DMS79 (cell line): ENCODE results near the gene FAM184A.
"Not testable (repeated sequence)": the region's sequence is repeated elsewhere in the genome, so short reads cannot be mapped to it uniquely, and the experiment has no call there.

Experiments
- DNase-seq: peaks from one replicate; lab custom pipeline; 2025; lab: John Stamatoyannopoulos, UW

The FAM184A gene

DNA sequence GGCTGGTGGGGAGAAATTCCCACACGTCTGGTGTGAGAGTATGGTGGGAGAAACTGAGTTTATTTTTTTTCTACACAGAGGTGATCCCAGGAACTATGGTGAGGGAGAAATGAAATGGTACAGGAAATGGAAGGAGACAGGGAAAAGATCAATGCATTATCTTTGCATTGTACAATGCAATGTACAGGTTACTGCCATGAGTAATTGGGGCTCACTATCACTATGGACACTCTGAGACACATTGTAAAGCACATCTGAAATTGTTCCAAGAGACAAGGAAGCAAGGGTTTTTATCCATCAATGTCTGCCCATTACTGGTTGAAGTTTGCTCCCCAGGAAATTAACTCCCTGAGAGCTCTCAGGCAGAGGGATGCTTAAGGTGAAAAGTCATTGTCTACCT lies 21.7 kb upstream of the FAM184A start:
- DNase-seq = no peak

DNA sequence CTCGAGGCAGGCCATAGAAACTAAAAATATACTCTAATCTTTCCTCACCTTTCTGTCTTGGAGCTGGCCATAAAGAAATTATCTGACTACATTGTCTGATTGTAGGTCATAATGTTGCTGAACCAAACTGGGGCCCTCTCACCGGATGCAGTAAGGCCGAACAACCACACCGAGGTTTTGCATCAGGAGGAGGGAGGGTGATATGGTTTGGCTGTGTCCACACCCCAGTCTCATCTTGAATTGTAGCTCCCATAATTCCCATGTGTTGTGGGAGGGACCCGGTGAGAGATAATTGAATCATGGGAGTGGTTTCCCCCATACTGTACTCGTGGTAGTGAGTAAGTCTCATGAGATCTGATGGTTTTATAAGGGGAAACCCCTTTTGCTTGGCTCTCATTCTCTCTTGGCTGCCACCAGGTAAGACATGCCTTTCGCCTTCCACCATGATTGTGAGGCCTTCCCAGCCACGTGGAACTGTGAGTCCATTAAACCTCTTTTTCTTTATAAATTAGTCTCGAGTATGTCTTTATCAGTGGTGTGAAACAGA lies 19.4 kb upstream of the FAM184A start:
- DNase-seq = not testable (repeated sequence)

DNA sequence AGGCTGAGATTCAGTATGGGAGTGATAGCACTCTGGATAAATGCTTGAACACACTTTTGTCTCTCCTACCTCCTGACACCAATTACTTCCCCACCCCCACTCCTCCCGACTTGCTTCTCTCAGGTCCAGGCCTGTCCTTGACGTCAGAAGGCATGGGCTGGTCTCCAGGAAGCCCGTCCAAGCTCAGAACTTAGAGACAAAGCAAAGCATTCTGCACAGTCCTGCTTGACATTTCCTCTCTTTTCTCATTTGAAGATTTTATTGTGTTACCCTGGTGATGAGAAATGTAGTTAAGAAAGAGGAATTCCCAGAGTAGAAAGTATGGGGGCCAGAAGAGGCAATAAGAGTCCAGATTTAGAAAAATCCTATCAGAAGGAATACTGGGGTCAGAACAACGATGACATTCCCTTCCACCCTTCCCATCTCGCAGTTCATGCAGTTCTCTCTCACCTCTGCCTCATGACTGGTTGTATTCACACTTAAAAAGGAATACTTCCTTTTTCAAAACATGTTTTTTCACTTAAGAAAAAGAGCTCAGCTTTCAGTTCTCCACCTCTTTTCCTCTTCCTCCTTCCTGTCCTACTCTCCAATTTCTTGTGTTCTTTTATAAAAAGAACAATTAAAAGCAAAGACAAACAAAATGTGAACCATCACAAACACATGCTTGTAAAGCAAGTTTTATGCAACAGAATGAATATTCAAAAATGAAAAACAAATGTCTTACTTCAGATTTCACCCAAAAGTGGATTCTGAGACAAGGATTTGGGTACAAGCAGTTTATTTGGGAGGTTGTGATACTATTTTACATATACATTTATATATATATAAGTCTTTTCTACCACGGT lies 18.5 kb upstream of the FAM184A start:
- DNase-seq = no peak

DNA sequence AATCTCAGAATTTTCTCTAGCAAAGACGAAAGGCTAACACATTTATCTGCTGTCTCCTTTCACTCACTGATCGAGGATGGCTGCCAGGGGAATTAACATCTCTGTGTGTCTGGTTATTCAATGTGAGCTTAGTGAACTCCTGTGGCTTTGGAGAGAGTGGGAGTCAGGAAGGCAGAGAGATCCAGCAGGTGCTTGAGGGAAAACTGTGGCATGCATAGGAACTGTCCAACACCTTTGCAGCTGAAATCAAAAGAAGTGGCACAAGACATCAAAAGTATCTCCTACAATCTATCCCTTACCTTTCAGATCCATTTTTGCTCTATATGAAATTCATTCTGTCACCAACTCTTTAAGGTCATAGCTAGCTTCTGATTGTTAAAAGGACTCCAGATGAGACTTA lies 11.8 kb upstream of the FAM184A start:
- DNase-seq = no peak

DNA sequence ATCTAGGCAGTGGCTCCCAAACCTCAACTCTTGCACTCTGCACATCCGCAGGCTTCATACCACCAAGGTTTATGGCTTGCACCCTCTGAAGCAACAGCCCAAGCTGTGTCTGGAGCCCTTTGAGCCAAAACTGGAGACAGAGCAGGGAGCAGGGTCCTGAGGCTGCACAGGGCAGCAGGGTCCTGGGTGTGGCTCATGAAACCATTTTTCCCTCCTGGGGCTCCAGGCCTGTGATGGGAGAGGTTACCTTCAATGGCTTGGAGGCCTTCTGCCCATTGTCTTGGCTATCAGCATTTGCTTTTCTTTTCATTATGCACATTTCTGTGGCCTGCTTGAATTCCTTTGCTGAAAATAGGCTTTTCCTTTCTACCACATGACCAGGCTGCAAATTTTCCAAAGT lies 6.3 kb upstream of the FAM184A start:
- no peak for DNase-seq

DNA sequence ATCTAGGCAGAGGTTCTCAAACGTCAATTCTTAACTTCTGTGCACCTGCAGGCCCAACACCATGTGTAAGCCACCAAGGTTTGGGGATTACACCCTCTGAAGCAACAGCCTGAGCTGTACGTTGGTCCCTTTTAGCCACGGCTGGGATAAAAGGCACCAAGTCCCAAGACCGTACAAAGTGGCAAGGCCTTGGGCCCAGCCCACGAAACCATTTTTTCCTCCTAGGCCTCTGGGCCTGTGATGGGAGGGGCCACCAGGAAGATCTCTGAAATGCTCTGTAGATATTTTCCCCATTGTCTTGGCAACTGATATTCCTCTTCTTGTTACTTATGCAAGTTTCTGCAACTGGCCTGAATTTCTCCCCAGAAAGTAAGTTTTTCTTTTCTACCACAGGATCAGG lies 4.5 kb upstream of the FAM184A start:
- DNase-seq = no peak

DNA sequence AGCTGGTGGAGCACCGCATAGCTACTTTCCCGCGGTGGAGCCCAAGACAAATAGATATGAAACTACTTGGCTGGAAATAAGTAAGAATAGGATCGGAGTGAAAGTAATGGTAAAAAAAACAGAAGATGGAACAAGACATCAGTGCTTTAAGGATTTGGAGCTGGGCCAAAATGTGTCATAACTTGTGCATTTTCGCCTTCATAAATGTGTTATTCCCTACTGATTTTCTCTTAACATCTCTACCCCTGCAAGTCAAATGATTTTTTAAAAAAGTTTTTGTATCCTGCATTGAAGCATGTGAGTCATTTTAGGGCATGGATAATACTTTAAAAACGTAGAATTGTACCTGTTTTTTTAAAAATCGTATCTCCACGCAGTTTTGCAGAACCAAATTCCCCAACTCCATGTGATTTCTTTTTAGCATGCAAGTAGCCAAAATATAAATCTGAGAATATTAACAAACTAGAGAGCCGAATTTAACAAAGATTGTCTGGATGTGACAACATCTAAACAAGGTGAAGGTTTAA lies 882 bp upstream of the FAM184A start:
- peak; percentile 33 for DNase-seq

DNA sequence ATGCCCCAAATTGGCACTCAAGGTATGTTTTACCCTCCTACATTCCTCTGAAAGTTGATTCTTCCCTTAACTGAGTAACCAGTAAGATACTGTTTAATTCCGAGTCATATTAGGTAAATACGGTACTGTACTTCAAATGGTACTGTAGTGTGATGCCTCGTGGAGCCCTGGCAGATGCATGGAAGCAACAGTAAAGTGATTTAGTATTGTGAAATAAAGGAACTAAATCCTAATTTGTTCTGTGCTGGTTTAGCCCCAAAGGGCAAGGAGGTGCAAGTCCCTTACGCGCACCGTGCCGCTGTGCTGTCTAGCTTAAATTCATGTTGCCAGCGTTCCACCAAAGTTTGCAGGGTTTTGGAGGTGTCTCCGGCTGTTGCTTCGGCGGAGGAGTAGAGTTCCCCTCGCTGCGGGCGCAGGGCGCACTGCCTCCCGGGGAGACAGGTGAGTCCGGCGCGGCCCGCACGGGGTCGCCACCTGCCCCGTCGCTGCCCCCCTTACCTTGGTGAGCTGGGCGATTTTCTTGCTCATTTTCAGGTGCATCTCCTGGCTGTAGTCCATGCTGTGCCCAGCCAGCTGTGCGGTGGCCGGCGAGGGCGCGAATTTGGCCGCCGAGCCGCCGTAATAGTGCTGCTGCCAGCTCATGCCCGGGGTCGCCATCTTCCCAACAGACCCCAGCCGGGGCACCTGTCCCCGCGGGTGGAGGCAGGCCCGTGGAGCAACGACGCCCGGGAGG lies 655 bp downstream of the FAM184A start:
- DNase-seq = peak; percentile 33

DNA sequence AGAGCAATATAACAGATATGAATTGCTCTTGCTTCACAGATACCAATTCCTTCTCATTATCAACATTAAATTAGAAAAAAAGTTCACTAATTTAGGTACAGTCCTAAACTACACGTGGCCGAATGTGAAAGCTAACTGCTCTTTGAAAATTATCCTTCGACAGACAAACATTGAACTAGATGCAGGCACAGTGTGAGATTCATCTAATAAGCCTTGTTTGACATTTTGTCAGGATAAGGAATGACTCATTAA lies 1.1 kb downstream of the FAM184A start:
- DNase-seq = no peak

DNA sequence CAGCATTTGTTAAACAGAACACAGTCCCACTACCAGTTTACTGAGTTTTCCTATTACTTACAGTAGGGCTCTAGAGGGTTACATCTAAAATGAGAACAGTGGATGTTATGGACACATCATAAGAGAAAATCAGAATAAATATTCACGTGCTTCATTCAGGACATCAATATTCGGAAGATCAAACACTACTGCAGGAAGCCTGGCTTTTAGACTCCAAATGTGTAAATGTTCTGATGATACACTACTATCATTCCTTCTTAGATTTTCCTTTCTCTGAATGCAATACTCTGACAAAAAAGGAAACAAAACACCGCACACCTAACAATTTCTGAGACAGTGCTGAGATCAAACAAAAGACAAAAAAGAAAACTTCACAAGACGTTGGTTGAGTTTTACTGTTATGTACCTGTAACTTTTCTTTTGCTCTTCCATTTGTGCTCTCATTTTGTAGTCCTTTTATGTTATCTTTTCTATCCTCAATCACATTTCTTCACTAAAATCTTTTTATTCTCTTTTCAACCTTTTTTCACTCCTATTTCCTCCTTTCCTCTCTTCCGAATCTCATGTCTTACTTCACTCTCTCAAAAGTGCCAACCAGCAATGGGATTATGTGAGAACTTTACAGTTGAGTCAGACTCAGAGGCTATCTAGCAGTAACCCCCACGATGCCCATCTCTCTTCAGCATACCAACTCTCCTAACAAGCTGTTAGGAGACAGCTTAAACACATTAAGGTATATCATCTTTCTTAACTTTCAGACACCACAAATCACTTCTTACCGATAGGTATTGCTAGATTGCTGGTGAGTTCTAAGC lies 1.7 kb downstream of the FAM184A start:
- DNase-seq = no peak

DNA sequence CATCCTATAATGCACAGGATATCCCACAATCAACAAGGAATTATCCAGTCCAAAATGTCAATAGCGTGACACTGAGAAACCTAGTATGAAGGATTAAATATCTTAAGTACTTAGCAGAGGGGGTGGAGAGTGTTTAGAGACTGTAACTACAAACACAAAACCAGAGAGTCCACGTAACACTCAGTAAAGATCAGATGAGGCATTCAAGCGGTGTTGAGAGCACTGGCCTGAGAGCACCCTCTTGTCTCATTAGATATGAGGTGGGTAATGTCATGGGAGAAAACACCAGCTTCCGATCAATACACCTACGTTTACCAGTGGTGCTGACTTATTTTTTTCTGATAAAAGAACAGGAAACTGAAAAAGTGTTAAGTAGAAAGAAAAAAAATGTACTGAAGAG lies 2.3 kb downstream of the FAM184A start:
- DNase-seq = no peak

DNA sequence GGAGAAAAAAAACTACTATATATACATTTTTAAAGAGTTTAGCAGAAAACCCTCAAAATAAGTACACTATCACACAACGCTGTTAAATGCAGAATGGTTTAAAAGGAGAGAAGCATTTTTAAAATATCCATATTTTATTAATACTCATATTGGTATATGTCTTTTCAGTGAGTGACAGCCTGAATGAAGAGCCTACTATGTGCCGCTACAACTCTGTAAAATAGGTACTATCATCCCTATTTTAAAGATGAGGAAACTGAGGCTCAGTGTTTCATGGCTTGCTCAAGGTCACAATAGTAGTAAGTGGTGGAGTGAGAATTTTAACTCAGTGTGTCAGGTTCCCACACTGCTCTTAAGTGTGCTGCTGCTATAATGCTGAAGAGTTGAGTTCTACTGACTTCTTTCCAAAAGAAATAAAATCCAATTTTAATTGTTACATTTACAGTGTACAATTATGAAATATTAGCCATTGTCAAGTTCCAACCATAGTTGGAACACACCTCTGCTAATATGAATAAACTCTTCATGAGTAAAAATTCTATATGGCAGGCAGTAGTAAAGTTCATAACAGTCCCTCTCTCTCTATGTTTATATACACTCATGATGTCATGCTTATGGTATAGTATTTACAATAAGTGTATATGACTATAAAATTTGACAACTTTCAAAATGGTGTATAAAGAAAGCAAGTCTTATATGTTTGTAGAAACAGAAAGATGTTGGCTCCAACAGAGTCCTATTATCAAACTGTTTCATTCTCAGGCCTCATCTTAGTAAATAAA lies 3.1 kb downstream of the FAM184A start:
- DNase-seq = no peak

DNA sequence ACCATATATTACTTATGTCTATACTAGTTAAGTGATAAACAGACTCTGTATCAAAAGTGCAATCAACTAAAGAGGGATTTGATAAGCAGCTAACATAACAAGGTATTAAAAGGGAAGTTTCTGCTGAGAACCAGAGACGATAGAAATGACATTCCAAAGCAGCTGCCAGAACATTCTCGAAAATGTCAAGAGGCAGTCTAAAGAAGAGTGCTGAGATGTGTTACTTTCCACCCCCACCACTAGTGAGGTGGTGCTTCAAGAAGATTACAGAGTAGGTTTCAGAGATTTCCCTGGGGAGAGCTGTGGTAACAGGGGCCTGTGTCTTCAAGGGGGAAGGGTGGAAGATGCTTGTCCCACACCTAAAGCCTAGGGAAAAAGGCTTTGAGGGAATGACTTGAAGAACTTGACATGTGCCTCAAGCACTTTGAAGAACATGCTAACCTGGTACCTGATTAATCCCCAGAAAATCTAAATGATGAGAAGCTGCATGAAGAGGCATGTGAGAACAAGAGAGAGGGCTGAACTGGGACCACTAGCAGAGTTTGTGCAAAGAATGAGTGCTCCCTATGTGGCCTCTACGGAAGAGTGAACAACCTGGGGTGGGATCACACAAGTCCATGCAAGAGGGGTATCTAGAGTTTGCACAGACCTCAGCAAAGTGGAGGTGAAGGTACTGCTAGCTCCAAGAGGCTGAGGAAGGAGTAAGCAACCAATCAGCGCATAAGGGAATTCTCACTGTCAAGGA lies 5.0 kb downstream of the FAM184A start:
- no peak for DNase-seq

DNA sequence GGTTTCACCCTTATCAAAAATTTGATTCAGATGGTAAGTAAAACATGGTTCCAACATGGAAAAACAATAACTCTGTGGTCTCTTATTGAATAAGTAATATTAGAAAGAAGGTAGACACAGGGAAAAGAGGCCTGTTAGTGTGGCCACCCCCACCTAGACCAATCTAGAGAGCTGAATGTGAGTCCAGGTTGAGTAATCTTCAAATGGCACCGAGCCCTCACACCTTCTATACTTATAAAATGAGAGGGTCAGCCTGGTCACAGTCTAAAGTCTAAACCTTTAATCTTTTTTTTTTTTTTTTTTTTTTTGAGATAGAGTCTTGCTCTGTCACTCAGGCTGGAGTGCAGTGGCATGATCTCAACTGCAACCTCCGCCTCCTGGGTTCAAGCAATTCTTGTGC lies 6.9 kb downstream of the FAM184A start:
- no peak for DNase-seq

DNA sequence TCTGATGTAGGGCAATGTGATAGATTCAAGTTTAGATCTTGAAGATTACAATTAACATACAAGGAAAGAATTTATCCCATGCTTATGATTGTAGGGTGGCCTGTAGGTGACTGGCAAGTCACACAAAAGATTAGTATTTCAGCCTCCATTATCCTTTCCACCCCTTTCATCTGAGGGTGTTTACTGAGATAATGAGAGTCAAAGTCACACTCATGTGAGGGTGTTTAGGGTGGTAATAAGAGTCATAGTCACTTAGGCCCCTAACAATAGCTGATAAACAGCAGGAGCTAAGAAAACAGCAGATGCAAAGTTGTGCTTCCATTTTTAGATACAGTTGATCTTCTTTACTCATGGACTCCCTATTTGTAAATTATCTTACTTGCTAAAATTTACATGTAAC lies 11.4 kb downstream of the FAM184A start:
- no peak for DNase-seq

DNA sequence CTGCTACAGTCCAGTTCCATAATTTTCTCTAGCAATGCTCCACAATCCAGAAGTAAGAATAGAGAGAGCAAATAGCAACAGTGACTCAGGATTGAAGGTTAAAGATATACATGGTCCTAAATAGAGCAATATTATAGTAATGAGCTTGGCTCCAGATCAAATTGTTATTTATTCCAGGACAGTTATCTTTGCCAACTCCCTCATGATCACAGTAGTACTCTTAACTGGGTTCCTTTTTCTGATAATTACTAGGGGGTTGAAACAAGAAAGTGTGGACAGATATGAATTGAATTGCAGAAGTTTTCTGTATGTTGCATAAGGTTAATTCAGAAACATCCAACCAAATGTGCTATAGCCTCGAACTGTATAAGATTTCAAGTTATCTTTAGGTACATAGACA lies 11.9 kb downstream of the FAM184A start:
- no peak for DNase-seq

DNA sequence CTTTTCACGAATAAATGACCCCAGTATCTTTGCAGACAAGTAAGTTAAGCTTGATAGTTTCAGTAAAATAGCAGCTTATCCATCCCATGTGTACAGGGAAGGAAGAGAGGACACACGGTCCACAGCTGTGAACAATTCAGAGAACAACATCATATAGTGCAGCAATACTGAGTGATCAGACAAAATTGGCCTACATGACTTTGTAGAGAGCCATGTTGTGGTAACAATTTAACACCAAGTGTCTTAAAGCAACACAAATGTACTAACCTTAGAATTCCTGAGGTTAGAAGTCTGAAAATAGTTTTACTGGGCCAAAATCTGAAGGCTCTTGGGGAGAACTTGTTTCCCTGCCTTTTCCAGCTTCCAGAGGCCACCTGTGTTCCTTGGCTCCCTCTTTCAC lies 12.5 kb downstream of the FAM184A start:
- DNase-seq = no peak

DNA sequence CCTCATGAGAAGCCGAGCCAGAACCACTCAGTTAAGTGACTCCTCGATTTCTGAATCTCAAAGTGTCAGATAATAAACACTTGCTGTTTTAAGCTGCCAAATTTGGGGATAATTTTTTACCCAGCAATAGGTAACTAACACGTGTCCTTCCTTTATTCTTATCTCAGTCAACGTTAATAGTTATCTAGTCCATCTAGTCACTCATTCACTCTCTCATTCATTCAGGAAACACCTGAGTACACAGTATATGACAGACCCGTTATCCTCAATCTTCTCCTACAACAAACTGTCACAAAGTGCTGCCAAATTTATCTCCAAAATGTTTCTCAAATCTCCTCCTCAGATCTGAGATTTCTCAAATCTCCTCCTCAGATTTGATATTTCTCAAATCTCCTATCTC lies 13.1 kb downstream of the FAM184A start:
- DNase-seq = no peak

DNA sequence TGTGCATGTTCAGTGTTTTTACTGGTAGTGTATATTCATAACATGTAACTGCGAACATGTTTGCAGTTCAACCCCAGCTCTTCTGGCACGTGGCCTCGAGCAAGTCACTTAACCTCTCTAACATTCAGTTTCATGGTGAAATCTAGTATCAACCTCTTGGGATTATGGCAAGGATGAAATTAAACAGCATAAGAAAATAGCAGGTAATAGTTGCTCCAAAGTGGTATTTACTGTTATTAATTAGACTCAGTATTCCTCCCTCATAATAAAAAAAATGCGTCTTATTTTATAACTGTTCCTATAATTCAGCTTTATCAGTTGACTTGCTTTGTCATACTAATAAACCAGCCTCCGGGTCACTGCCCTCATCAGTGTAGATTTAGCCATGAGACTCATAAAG lies 15.0 kb downstream of the FAM184A start:
- DNase-seq = no peak

DNA sequence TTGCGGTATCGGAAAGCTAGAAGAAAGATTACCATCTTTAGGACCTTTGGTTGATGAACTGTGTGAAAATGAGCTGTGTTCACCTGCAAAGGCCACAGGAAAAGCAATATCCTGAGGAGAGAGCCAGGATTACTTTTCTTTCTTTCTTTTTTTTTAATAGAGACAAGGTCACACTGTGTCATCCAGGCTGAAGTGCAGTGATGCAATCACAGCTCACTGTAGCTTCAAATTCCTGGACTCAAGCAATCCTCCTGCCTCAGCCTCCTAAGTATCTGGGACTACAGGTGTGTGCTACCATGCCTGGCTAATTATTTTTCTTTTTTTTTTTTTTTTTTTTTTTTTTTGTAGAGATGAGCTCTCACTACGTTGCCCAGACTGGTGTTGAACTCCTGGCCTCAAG lies 17.2 kb downstream of the FAM184A start:
- no peak for DNase-seq
